ENCODE data around the gene FCRL1. TPM values are rescaled to one million over a fixed set of nuclear protein-coding genes. Genes with fewer than 3 reads are reported as not detected.

FCRL1 gene
- total and polyA plus RNA-seq, 9 donors, result 0.08 to 0.65 TPM; not detected in 7

DNA sequence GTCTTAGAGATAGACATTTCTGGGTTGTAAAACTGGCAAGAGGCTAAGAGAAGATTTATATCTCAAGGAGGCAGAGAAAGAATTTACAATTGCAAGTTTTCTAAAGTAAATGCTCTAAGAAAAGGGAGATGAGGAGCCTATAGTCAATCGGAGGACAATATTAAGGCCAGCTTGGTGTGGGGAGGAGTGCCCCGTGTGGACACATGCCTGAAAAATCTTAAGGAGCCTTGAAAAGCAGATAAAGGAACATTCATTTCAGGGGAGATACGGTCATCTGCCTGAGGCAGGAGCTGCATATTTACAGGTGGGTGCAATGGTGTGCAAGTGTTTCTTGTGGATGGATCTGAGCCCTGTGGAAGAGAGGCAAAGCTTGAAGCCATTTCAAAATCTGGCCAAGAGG is 68.6 kb downstream of the FCRL1 start:
- Histone ChIP-seq H3K4me1 (ENCODE audit: insufficient read depth) (no peaks in the 10 kb centered on the region), H3K27me3 (no peaks in the 10 kb centered on the region), H3K36me3 (no peaks in the 10 kb centered on the region), H3K9me3 (no peaks in the 10 kb centered on the region), H3K27ac (no peak overlapping the region), H3K4me3 (no peak overlapping the region)
- WGBS, 3 donors, result 30 to 36% (median 33%) methylated on average over 3 of the region's 3 CpGs
- intact Hi-C loops (cut with DNase I), result no loop called here
- no peak for DNase-seq
- TF ChIP-seq, protein P1, sequence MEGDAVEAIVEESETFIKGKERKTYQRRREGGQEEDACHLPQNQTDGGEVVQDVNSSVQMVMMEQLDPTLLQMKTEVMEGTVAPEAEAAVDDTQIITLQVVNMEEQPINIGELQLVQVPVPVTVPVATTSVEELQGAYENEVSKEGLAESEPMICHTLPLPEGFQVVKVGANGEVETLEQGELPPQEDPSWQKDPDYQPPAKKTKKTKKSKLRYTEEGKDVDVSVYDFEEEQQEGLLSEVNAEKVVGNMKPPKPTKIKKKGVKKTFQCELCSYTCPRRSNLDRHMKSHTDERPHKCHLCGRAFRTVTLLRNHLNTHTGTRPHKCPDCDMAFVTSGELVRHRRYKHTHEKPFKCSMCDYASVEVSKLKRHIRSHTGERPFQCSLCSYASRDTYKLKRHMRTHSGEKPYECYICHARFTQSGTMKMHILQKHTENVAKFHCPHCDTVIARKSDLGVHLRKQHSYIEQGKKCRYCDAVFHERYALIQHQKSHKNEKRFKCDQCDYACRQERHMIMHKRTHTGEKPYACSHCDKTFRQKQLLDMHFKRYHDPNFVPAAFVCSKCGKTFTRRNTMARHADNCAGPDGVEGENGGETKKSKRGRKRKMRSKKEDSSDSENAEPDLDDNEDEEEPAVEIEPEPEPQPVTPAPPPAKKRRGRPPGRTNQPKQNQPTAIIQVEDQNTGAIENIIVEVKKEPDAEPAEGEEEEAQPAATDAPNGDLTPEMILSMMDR (IDR thresholded peaks at IDR 0.05), result no peak
- TF ChIP-seq EP300 (IDR thresholded peaks at IDR 0.05) (no peak), POLR2A (IDR thresholded peaks at IDR 0.05) (no peak)

DNA sequence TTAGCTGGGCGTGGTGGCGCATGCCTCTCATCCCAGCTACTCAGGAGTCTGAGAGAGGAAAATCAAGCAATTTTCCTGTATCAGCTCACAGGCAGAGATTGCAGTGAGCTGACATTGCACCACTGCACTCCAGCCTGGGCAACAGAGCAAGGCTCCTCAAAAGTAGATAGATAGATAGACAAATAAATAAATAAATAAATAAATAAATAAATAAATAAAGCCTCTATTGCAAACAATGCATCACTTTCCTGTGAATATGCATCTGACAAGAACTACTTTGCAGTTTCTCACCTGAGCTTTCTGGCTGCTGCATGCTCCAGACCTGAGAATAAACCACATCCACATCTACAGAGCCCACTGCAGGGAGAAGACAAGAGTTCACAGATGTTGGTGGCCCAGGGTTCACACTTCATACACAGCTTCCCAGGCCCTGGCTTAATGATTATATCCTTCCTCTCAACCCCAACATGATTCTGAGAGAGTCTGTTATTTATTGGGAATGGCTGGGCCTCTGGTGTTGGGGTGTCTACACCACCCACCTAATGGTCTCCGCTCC is 71.6 kb downstream of the FCRL1 start:
- Histone ChIP-seq H3K27ac (no peak overlapping the region), H3K9me3 (no peaks in the 10 kb centered on the region), H3K4me1 (ENCODE audit: insufficient read depth) (no peaks in the 10 kb centered on the region), H3K4me3 (no peak overlapping the region), H3K27me3 (no peaks in the 10 kb centered on the region), H3K36me3 (no peaks in the 10 kb centered on the region)
- no peak for TF ChIP-seq EP300 (IDR thresholded peaks at IDR 0.05)
- TF ChIP-seq, protein P1 (IDR thresholded peaks at IDR 0.05), result no peak
- no peak for TF ChIP-seq POLR2A (IDR thresholded peaks at IDR 0.05)
- intact Hi-C loops (cut with DNase I), result no loop called here
- WGBS, 3 donors, result 91 to 96% (median 94%) methylated on average over 3 of the region's 3 CpGs
- DNase-seq, result no peak

Small RNA genes within 50 kb of the gene (small RNA-seq; reads per million reads assigned to genes)
- not detected for gene MRPS21P2

Other genes with a start within 250 kb of the FCRL1 start
- gene FCRL4, start 222.0 kb downstream of the FCRL1 start, total RNA-seq, result not detected
- gene FCRL4, start 222.0 kb downstream of the FCRL1 start, polyA plus RNA-seq, result not detected
- under 1 TPM in 3 of 7 donors, not detected in 4; 0.08 to 0.36 (median 0.11) TPM for gene FCRL3, start 119.4 kb downstream of the FCRL1 start, total RNA-seq
- under 1 TPM; 0.06 to 0.32 TPM for gene FCRL3, start 119.4 kb downstream of the FCRL1 start, polyA plus RNA-seq
- under 1 TPM in 1 of 7 donors, not detected in 6; 0.11 TPM for gene FCRL2, start 43.0 kb downstream of the FCRL1 start, total RNA-seq
- under 1 TPM in 1 of 2 donors, not detected in 1; 0.12 TPM for gene FCRL2, start 43.0 kb downstream of the FCRL1 start, polyA plus RNA-seq
- gene CD5L, start 21.7 kb upstream of the FCRL1 start, total RNA-seq, result under 1 TPM in 1 of 7 donors, not detected in 6; 0.10 TPM
- under 1 TPM in 1 of 2 donors, not detected in 1; 0.45 TPM for gene CD5L, start 21.7 kb upstream of the FCRL1 start, polyA plus RNA-seq
- gene KIRREL1, start 173.5 kb upstream of the FCRL1 start, total RNA-seq, result 10 to 100 TPM; 29.9 to 90.0 (median 71.2) TPM
- gene KIRREL1, start 173.5 kb upstream of the FCRL1 start, polyA plus RNA-seq, result 10 to 100 TPM; 36.1 to 45.5 TPM

Data from ovary (tissue), 9 donors.